GM18519 (cell line): Measurements from ENCODE around the gene POM121.
"Not testable (repeated sequence)": the region's sequence is repeated elsewhere in the genome, so short reads cannot be mapped to it uniquely, and the experiment has no call there.

Experiments used
- ATAC-seq: cut with Tn5 transposase; IDR thresholded peaks from one replicate; pipeline ENCODE4 v1.9.1; 2021; ENCODE audit warnings: mild to moderate bottlenecking, moderate library complexity; ENCODE audit not compliant: unreplicated experiment, low FRiP score

The POM121 gene

DNA sequence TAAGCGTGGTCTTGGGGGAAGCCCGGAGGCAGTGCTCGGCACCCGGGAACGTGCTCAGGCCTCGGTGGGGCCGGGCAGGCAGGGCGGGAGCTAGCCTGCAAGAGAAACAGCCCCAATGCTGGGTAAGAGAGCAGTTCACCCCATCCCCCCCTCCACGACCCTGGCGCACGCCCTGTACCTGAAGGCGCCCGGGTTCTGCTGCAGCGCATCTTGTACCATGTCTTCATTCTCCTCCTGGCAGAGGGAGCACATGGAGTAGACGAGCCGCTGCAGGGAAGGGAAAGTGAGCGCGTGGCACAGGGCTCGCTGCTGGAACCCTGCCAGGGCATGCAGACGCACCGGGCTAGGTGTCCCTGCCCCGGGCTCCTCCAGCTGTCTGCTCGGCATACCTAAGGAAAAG lies 23.8 kb downstream of the POM121 start:
- not testable (repeated sequence) for ATAC-seq

DNA sequence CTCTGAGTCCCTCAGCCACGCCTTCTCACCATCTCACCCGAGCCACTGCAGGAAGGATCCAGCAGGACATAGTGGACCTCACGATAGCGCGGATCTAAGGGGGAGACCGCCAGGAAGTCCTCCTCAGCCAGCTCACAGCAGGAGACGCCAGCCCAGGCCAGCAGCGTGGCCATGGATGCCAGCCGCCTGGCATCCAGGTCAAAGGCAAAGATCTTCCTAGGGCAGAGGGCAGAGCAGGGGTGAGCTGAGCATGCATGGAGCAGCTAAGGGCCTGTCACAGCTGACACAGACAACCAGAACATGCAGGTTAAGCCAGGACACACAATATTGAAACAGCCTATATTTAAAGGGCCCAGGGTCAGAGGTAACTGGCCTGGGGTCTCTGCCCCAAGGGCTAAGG lies 24.4 kb downstream of the POM121 start:
- not testable (repeated sequence) for ATAC-seq

DNA sequence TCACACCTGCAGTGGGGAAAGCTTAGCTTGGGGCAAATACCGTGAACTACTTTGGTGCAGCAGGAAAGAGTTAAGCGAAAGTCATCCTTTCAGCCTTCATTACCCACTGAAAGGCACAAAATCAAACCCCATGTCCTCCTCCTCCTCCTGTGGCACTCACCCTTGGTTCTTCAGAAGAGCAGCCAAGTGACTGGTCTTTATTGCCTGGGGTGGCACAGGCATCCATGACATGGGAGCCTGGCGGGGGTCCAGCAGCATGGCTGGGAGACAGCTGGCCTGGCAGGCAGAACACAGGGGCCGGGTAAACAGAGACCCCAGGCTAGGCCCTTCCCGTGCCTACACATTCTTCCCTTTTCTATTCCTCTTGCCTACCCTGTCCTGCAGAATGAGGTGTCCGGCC lies 24.8 kb downstream of the POM121 start:
- ATAC-seq, result not testable (repeated sequence)

DNA sequence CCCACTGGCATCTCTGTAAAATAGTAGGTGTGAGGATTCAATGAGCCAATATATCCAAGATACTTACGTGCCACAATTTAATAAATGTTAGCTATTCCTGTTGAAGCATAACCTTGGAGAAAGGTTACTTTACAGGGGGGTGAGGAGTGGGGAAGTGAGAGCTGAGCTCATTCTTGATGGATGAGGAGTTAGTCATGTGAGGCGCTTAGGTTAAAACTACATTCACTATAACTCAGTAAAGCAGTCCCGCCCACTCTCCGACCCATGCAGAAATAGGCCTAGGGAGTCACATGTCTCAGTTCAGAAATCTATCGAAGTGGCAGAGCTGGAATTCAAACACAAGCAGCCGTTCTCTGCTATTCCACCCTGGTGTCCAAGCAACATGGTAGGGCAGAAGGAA lies 25.5 kb downstream of the POM121 start:
- not testable (repeated sequence) for ATAC-seq

DNA sequence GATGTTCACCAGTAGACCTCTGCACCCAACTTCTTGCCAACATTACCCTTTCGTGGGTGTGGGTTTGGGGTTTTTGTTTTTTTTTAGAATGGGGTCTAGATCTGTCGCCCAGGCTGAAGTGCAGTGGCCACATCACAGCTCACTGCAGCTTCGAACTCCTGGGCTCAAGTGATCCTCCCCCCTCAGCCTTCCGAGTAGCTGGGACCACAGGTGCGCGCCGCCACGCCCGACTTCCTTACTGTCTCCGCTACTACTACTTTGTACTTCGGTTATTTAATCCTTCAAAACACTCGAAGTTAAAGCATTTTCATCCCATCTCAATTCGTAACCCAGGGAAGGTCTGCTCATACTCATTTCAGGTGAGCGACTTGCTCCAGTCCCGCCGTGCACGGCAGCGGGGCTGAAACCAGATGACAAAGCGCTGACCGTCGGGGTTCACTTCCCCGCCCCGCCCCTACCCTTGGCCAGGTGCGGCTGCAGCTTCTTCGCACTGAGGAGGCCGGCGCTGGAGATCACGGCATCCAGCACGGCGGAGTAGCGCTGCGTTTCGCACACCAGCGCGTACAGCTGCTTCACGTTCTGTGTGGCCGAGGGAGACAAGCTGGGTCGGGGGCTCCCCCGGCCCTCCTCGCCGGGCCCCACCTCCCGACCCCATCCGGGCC lies 29.1 kb downstream of the POM121 start:
- ATAC-seq, result peak; percentile 23

DNA sequence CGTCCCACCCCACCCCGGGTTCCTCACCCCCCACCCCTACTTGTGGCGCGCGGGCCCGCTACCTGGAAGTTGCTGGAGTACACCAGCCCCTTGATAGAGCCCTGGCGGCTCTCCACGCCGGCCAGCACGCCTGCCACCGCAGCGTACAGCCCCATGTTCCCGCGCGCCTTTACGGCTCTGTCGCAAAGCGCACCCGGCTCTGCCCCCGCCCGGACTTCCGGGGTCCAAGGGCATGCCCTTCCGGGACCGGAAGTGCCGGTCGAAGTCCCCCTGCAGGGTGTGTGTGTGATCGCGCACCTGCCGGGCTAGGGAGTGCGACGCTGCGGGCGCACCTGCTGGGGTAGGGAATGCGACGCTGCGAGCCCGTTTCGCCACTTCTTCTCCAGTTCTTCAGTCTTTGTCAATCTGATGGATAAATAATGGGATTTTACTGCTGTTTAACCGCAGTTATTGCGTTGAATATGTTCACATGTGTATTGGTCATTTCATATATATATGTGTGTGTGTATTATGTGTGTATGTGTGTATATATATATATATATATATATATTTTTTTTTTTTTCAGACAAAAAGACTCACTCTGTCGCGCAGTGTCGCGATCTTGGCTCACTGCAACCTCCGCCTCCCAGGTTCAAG lies 29.8 kb downstream of the POM121 start:
- peak; percentile 83 for ATAC-seq

DNA sequence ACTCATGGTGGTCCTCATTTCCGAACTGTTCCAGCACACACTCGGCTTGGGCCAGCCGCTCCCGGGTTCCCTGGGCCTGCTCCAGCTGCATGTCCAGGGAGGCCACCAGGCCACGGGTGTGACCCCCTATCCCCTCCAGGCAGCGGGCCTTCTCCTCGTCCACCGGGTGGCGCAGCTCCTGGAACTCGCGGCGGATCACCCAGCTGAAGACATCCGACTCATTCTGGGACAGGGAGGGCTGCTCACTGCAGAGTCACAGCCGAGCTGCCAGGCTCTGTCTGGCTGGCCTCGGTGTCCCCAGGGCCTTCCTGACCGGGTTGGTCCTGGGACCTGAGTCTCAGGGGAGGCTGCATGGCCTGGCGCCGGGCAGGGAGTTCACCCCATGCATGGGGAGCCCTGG lies 35.1 kb downstream of the POM121 start:
- not testable (repeated sequence) for ATAC-seq

DNA sequence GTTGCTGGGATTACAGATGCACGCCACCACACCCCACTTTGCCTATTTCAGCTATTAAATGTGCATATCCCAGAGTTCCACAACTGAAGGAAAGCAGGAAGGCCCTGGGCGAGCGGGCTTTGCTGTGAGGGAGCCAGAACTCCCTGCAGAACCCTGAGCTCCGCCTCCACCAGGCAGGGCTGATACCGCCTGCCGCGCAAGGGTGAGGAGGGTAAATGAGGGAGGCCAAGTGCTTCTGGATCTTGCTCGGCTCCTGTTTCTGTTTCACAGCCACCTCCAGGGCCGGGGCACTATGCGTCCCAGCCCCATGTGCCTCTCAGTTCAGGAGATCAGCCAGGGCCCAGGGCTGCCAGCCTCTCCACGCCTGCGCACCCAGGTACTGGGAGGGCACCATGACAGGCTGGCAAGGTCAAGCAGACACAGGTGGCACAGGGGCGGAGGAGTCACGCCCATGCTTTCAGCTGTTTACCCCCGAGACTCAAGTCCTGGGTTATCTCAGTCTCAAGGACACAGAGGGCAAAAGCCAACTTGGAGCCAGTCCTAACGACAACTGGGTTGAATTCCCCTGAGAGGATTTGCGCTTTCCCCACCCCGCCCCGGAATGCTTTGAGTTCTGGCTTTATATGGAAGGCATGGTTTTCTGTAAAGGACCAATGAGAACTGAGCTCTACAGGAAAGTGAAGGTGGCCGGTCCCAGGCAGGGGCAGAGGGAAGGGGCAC lies 35.9 kb downstream of the POM121 start:
- not testable (repeated sequence) for ATAC-seq

DNA sequence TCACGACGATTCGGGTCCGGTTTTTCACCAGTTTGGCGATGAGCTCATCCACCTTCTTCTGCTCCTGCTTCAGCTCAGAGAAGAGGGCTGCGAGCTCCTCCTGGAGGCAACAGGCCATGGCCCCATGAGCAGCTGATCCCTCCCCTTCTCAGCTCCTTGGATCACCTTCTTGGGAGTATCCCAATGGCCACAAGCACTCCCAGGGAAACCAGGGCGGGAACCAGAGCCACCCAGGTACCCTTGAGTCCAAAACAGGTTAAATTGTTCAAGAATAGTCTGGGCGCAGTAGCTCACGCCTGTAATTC lies 36.4 kb downstream of the POM121 start:
- ATAC-seq, result not testable (repeated sequence)

DNA sequence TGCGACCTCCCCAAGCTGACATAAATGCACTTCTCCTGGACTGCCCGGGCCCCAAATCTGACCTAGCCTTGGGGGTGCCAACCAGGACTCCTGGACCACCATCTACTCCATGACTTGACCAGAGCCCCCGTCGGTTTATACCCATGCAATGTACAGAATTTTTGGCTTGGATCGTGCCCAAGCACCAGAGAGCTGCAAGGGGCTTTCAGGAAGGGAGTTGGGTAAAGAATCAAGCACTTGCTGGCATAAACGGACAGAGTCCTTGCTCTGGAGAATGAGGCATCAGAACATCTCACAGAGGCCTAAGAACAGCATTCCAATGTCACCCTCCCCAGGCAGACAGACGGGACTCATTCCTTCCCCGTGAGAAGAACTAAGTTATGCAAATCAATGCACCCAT lies 38.2 kb downstream of the POM121 start:
- not testable (repeated sequence) for ATAC-seq

DNA sequence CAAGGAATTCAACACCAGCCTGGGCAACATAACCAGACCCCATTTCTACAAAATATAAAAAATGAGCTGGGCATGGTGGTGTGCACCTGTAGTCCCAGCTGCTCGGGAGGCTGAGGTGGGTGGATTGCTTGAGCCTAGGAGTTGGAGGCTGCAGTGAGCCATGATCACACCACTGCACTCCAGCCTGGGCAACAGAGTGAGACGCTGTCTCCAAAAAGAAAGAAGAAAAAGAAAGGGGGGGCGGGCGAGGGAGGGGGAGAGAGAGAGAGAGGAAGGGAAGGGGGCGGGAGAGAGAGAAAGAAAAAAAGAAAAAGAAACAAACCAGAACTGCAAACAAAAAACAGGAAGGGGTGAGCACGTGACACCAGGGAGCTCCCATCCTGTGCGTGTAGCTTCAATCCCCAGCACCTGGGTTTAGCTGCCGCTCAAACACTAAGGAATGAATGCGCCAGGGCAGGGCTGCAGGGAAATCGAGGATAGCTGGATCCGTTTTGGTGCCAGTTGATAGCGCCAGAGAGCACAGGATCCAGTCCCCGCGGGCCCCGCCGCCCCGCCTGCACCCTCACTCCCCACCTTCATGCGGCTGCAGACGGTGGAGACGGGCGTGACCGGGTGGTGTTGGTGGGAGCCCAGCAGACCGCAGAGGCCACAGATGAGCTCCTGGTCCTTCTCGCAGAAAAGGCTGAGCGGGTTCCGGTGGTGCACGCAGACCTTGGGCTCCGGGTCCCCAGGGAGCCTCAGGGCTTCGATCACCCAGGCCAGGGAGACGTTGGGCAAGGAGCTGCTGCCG lies 40.5 kb downstream of the POM121 start:
- not testable (repeated sequence) for ATAC-seq

DNA sequence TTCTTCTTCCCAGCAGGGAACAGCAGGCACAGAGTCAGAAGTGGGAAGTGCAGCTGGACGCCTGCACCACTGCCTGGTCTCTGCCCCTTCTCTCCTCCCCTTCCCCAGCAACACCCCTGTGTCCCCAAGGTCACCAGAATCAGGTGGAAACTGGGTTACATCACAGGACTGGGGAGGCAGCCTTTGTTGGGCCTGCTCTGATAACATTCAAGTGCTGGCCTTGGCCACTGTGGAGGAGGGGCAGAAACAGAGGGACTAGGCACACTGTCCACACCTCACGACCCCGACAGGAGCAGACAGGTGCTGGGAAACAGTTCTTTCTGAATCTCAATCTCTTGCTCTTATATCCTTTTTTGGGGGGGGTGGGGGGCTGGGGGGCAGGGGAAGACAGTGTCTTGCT lies 42.0 kb downstream of the POM121 start:
- not testable (repeated sequence) for ATAC-seq

DNA sequence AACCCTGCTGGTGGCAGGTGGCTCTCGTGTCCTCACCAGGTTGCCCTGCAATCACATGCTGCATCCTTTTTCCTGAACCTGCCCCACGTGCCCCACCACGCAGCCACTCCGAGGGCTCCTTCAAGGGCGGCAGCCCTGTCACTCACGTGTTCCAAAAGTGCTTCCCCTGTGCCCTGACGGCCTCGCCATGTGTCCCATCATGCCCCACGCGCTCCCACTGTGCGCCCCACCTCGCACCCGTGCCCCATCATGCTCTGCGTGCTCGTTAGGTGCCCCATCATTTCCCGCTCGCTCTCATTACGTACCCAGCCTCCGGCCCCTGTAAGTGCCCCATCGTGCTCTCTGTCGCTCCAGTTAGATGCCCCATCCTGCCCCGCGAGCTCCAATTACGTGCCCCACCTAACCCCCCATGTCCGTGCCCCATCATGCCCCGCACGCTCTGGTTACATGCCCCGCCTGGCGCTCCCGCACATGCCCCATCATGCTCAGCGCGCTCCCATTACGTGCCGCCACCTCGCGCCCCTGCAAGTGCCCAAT lies 44.2 kb downstream of the POM121 start, which contains the start of gene TRIM74:
TSS of gene TRIM74 (minus strand) at position 487 of the 537 bp plus-strand sequence. CDS start 3,309 bp downstream, outside the sequence.
- not testable (repeated sequence) for ATAC-seq

DNA sequence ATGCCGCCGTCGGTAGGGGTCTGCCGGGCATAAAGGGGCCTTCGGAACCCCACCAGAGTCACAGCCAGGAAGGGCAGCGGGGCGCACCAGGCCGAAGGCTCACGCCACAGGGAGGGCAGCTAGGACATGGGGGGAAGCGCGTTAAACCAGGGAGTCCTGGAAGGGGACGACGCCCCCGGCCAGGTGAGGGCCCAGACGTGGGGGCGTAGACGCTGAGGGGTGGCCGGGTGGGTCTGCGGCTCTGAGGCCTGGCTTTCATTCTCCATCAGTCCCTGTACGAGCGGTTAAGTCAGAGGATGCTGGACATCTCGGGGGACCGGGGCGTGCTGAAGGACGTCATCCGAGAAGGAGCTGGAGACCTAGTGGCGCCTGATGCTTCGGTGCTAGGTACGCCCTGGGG lies 44.8 kb downstream of the POM121 start:
- not testable (repeated sequence) for ATAC-seq

DNA sequence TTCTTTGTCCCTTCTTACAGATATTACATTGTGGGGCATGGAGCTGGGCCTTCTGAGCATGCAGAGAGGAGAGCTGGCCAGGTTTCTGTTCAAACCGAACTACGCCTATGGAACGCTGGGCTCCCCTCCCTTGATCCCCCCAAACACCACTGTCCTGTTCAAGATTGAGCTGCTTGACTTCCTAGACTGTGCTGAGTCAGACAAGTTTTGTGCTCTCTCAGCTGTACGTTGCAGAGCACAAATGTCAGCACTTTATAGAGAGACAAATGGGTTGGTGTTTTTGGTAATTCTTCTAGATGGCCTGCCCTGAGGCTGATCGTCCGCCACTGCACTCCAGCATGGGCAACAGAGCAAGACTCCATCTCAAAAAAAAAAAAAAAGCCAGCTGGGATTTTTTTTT lies 46.6 kb downstream of the POM121 start:
- ATAC-seq, result not testable (repeated sequence)

DNA sequence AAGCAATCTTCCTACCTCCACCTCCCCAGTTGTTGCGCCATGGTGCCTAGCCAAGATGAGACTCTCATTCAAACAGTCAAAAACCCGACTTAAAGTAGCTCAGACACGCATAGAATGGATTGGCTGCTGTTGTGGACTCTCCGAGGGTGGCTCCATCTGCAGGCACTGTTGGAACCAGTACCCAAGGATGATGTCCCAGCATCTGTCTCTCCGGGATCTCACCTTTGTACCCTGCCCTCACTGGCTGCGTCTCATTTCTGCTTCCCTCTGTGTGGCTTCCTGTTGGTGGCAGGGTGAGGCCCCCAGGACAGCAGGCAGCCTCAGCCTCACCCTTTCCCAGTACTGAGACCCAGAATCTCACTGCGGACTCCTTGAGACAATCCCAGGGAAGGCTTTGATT lies 49.9 kb downstream of the POM121 start:
- ATAC-seq, result not testable (repeated sequence)

DNA sequence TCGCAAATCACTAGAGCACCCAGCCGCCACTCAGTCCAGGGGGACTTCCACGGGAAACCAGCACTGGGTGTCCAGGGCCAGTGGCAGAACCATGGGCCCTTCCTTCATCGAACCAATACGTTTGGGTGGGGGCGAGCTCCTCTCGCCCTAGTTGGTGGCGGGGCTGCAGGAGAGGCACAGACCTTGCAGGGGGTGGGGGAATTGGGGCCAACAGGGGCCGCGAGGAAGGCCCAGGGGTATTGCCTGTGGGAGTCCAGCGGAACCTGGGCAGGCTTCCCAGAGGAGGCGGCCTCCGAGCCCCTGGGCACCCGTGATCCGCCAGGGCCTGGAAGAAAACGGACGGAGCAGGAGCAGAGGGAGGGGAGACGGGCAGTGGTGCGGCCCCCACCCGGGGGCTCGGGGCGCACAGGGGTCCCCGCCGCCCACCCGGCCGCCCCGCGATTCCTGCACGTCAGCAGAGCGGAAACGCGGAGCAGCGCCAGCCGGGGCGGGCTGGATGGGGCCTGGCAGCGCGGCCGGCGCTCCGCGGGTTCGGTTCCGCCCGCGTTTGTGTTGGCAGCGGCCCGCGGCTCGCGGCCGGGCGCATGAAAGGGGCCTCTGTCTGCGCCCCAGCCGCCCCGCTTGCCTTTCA lies 50.9 kb downstream of the POM121 start:
- ATAC-seq, result not testable (repeated sequence)

DNA sequence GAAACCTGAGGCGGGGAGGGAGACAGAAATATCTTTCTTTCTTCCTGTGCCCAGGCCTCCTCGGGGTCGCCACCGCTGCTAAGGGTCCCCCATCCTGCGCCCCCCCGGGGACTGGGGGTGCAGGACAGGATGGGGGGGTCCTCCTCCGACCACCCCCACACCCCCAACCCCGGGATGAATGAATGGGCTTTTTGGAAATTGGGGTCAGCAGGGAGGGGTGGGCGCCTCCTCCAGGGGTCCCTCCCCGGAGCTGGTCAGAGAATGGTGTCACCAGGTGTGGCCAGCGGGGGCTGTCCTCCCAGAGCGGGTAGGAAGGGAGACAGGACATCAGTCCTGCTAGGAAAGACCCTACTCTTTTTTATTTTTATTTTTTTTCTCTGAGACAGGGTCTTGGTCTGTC lies 51.5 kb downstream of the POM121 start:
- ATAC-seq, result not testable (repeated sequence)

DNA sequence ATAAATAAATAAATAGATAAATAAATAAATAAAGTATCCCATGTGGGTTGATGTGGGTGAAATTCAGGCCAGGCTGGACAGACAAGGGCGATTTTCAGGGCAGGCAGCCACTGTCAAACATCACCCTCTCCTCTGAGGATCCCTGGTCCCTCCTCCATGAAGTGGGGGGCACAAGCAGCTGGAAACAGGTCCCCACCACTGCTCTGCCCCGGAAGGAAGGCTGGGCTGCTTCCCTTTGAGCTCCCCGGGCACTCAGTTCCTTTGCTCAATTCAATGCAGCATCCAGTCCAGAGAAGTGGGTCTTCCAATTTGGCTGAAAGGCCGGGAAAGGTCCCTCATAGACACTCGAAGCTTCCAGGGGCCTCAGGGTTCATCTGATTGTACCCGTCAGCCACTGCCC lies 55.5 kb downstream of the POM121 start:
- not testable (repeated sequence) for ATAC-seq

DNA sequence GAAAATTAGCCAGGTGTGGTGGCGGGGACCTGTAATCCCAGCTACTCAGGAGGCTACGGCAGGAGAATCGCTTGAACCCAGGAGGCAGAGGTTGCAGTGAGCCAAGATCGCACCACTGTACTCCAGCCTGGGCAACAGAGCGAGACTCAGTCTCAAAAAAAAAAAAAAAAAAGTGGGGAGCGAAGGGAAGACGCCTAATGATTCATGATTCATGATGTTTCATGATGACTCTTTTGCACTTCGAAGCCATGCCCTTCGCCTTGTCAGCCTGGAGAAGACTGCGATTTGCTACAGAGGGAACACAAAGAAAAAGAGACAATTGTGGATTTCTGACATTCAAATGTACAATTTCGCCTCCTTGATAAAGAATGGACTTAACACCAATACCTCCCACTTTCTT lies 57.2 kb downstream of the POM121 start:
- ATAC-seq, result not testable (repeated sequence)
